Stimulated activated CD8-positive, alpha-beta memory T cell treated with anti-CD3 and anti-CD28 coated beads, Interleukin-15, amount 100 ng/mL, for 1 hour (primary cell): ENCODE measurements around the gene C6orf141.

Source experiments
- DNase-seq: peaks from one replicate; pipeline ENCODE4 v3.0.0-alpha.2; 2020; ENCODE audit warnings: low read depth

C6orf141 gene

GRCh38 chr6:49550492-49551077, at the start of gene C6orf141:
Gene C6orf141 (plus strand): TSS chr6:49550668. CDS start chr6:49550793, 125 bp downstream.
- no peak for DNase-seq

GRCh38 chr6:49504666-49505065, 45.8 kb upstream of the C6orf141 start:
- no peak for DNase-seq

GRCh38 chr6:49506569-49507111, 43.8 kb upstream of the C6orf141 start:
- DNase-seq: no peak

GRCh38 chr6:49509342-49509741, 41.1 kb upstream of the C6orf141 start:
- no peak for DNase-seq

GRCh38 chr6:49513153-49513989, 37.1 kb upstream of the C6orf141 start:
- no peak for DNase-seq

GRCh38 chr6:49514571-49515484, 35.6 kb upstream of the C6orf141 start:
- DNase-seq: no peak

- no peak for DNase-seq
Observed at GRCh38 chr6:49515485-49516146, 34.9 kb upstream of the C6orf141 start.

GRCh38 chr6:49516147-49516505, 34.3 kb upstream of the C6orf141 start:
- DNase-seq: no peak

GRCh38 chr6:49517919-49518318, 32.5 kb upstream of the C6orf141 start:
- DNase-seq: no peak

GRCh38 chr6:49519660-49520059, 30.8 kb upstream of the C6orf141 start:
- DNase-seq: no peak

GRCh38 chr6:49522710-49523593, 27.5 kb upstream of the C6orf141 start:
- no peak for DNase-seq

GRCh38 chr6:49523901-49524300, 26.6 kb upstream of the C6orf141 start:
- no peak for DNase-seq

GRCh38 chr6:49524541-49524940, 25.9 kb upstream of the C6orf141 start:
- DNase-seq: no peak

- no peak for DNase-seq
Observed at GRCh38 chr6:49526598-49526997, 23.9 kb upstream of the C6orf141 start.

- no peak for DNase-seq
Observed at GRCh38 chr6:49527320-49527719, 23.1 kb upstream of the C6orf141 start.

GRCh38 chr6:49528571-49528970, 21.9 kb upstream of the C6orf141 start:
- no peak for DNase-seq

- no peak for DNase-seq
Observed at GRCh38 chr6:49530141-49530776, 20.2 kb upstream of the C6orf141 start.

- DNase-seq: no peak
Observed at GRCh38 chr6:49531774-49532569, 18.5 kb upstream of the C6orf141 start.

- no peak for DNase-seq
Observed at GRCh38 chr6:49535795-49536194, 14.7 kb upstream of the C6orf141 start.
